ENCODE measurements around the gene IP6K3.

IP6K3 gene

GRCh38 chr6:33708516-33709204, 38.0 kb downstream of the IP6K3 start:
- no peak for DNase-seq (ENCODE audit: extremely low spot score)
- ChIA-PET POLR2A (no interaction called here), CTCF (interaction anchor here (1.3 to 10.5 kb wide), 4 partner anchors 7 to 121 kb away, joined by 4 to 231 read pairs (median 33); partner anchors contain the start of gene BAK1)
- no peak for TF ChIP-seq CTCF (IDR thresholded peaks at IDR 0.05; ENCODE audit: control extremely low read depth, extremely low read depth, low read depth, missing control alignments)

GRCh38 chr6:33707771-33708170, 38.9 kb downstream of the IP6K3 start:
- ChIA-PET POLR2A (no interaction called here), CTCF (interaction anchor here (1.3 to 10.5 kb wide), 3 partner anchors 17 to 121 kb away, joined by 4 to 231 read pairs (median 4); partner anchors contain the start of gene BAK1)
- no peak for TF ChIP-seq CTCF (IDR thresholded peaks at IDR 0.05; ENCODE audit: control extremely low read depth, extremely low read depth, low read depth, missing control alignments)
- no peak for DNase-seq (ENCODE audit: extremely low spot score)

GRCh38 chr6:33705955-33706725, 40.6 kb downstream of the IP6K3 start:
- ChIA-PET POLR2A (no interaction called here), CTCF (interaction anchor here (1.0 to 10.5 kb wide), 2 partner anchors 32 to 119 kb away, joined by 3 to 231 read pairs; partner anchors contain the start of gene BAK1)
- TF ChIP-seq CTCF (IDR thresholded peaks at IDR 0.05; ENCODE audit: control extremely low read depth, extremely low read depth, low read depth, missing control alignments), result no peak

GRCh38 chr6:33705268-33705885, 41.3 kb downstream of the IP6K3 start:
- no peak for TF ChIP-seq CTCF (IDR thresholded peaks at IDR 0.05; ENCODE audit: control extremely low read depth, extremely low read depth, low read depth, missing control alignments)
- POLR2A ChIA-PET, result no interaction called here
- CTCF ChIA-PET, result interaction anchor here (1.0 to 10.5 kb wide), 2 partner anchors 32 to 118 kb away, joined by 3 to 231 read pairs; partner anchors contain the start of gene BAK1
- DNase-seq (ENCODE audit: extremely low spot score), result no peak

More at GRCh38 chr6:33705955-33706725, 40.6 kb downstream of the IP6K3 start:
- DNase-seq (ENCODE audit: extremely low spot score), result no peak

GRCh38 chr6:33704215-33705066, 42.3 kb downstream of the IP6K3 start:
- CTCF ChIA-PET, result interaction anchor here (10.5 kb wide), 1 partner anchor 117 kb away, joined by 231 read pairs; the partner anchor contains the start of gene BAK1
- POLR2A ChIA-PET, result no interaction called here
- TF ChIP-seq CTCF (IDR thresholded peaks at IDR 0.05; ENCODE audit: control extremely low read depth, extremely low read depth, low read depth, missing control alignments), result no peak
- DNase-seq (ENCODE audit: extremely low spot score), result no peak
